Measurements from ENCODE around the gene SERPINA4.

- TF ChIP-seq CTCF (IDR thresholded peaks at IDR 0.05) (no peak), POLR2A (IDR thresholded peaks at IDR 0.05) (no peak)
Observed at GRCh38 chr14:94564381-94564780, 3.1 kb downstream of the SERPINA4 start.
